Endothelial cell of umbilical vein (primary cell): ENCODE measurements around the gene SELENOF. TPM values are rescaled to one million over a fixed set of nuclear protein-coding genes. Genes with fewer than 3 reads are reported as not detected.
"Not testable (repeated sequence)": the region's sequence is repeated elsewhere in the genome, so short reads cannot be mapped to it uniquely, and the experiment has no call there.

ENCODE experiments used
- BruUV-seq: library from RNA; stranded (reverse); fragments of 400-500 nt; replicated peaks from 2 replicates; lab custom pipeline; 2021; lab: Mats Ljungman, UMichigan
- CTCF ChIA-PET: fragments of 300-600, 350-600 bp; sonication (Branson Sonifier 250); formaldehyde crosslinking; loops from one replicate; lab custom pipeline; 2021; ENCODE audit warnings: antibody characterized with exemption, inconsistent platforms; lab: Charles Lee
- POLR2A ChIA-PET: fragments of 300-600, 350-600 bp; sonication (Branson Sonifier 250); formaldehyde crosslinking; loops from one replicate; lab custom pipeline; 2021; ENCODE audit warnings: antibody characterized with exemption, inconsistent platforms; lab: Charles Lee
- DNase-seq: peaks from one replicate; pipeline ENCODE4 v3.0.0-alpha.2; 2011; ENCODE audit warnings: low read depth, low spot score
- FAIRE-seq: peaks from 2 replicates; lab custom pipeline; 2011; peaks lifted over from hg19 to GRCh38; lab: Jason Lieb, UNC
- H2AFZ ChIP-seq: 2 replicates; pipeline ENCODE4 v1.6.0; 2012; ENCODE audit warnings: low read depth, low read length, control low read depth, inconsistent platforms
- H3K27ac ChIP-seq: 2 replicates; pipeline ENCODE4 v1.5.1; 2011; ENCODE audit warnings: low read depth, mild to moderate bottlenecking, control low read depth, low read length, moderate library complexity; ENCODE audit not compliant: insufficient read depth
- H3K27me3 ChIP-seq, 2 experiments: 2 replicates each; pipeline versions ENCODE4 v1.6.0 to v1.6.1; 2011; ENCODE audit warnings: low read length in 2 of 2, mixed read lengths in 1 of 2; ENCODE audit not compliant: control insufficient read depth in 2 of 2, insufficient read depth in 2 of 2
- H3K36me3 ChIP-seq, 2 experiments: 2 replicates in 1 of 2; 3 replicates in 1 of 2; pipeline ENCODE4 v1.5.1; 2011; ENCODE audit warnings: low read length in 2 of 2, mild to moderate bottlenecking in 1 of 2, moderate library complexity in 1 of 2; ENCODE audit not compliant: control insufficient read depth in 2 of 2, insufficient read depth in 2 of 2; ENCODE audit errors: extremely low read depth in 1 of 2
- H3K4me1 ChIP-seq: 3 replicates; pipeline ENCODE4 v1.5.1; 2011; ENCODE audit warnings: mild to moderate bottlenecking, low read length; ENCODE audit not compliant: control insufficient read depth, insufficient read depth; ENCODE audit errors: extremely low read depth
- H3K4me2 ChIP-seq: 2 replicates; pipeline ENCODE4 v1.6.1; 2011; ENCODE audit warnings: low read length, control low read depth, mixed read lengths; ENCODE audit not compliant: insufficient read depth
- H3K4me3 ChIP-seq, 3 experiments: fragments of 200-600 bp in 1 of 3; sonication (generic), shearing (Covaris generic) in 1 of 3; replicated peaks in 1 of 3; 2 replicates each; pipeline ENCODE4 v1.5.1; 2011 to 2016; ENCODE audit warnings: control low read depth in 3 of 3, low read length in 3 of 3, mild to moderate bottlenecking in 2 of 3, inconsistent platforms in 1 of 3, low read depth in 1 of 3, moderate library complexity in 1 of 3; ENCODE audit not compliant: insufficient read depth in 1 of 3
- H3K79me2 ChIP-seq: 2 replicates; pipeline ENCODE4 v1.6.0; 2012; ENCODE audit warnings: low read length, inconsistent platforms; ENCODE audit not compliant: control insufficient read depth, insufficient read depth
- H3K9ac ChIP-seq: replicated peaks from 2 replicates; pipeline ENCODE3; 2011; ENCODE audit warnings: low read length, control low read depth; ENCODE audit not compliant: insufficient read depth; ENCODE audit errors: extremely low read depth
- H3K9me1 ChIP-seq: replicated peaks from 3 replicates; pipeline ENCODE4 v1.6.0; 2011; ENCODE audit warnings: mild to moderate bottlenecking, low read length; ENCODE audit not compliant: control insufficient read depth, insufficient read depth; ENCODE audit errors: extremely low read depth
- H3K9me3 ChIP-seq: replicated peaks from 2 replicates; pipeline ENCODE4 v1.5.1; 2012; ENCODE audit warnings: low read length, inconsistent platforms; ENCODE audit not compliant: control insufficient read depth, insufficient read depth
- H4K20me1 ChIP-seq: replicated peaks from 2 replicates; pipeline ENCODE3; 2011; ENCODE audit warnings: mild to moderate bottlenecking, low read length; ENCODE audit not compliant: control insufficient read depth, insufficient read depth; ENCODE audit errors: extremely low read depth
- EZH2 ChIP-seq: IDR thresholded peaks from 2 replicates; pipeline ENCODE4 v1.6.1; 2012; ENCODE audit warnings: borderline replicate concordance, low read depth, mild to moderate bottlenecking, moderate library complexity, low read length, inconsistent platforms; ENCODE audit not compliant: severe bottlenecking
- FOS ChIP-seq: IDR thresholded peaks from 2 replicates; pipeline ENCODE4 v1.6.1; 2011; ENCODE audit warnings: mild to moderate bottlenecking, low read length, moderate library complexity, borderline replicate concordance; ENCODE audit not compliant: insufficient read depth
- GATA2 ChIP-seq: IDR thresholded peaks from 2 replicates; pipeline ENCODE4 v1.7.0; 2011; ENCODE audit warnings: low read depth, mild to moderate bottlenecking, moderate library complexity, mixed read lengths, low read length; ENCODE audit not compliant: insufficient read length, insufficient read depth
- JUN ChIP-seq: IDR thresholded peaks from 2 replicates; pipeline ENCODE4 v1.6.1; 2011; ENCODE audit warnings: borderline replicate concordance, low read depth; ENCODE audit not compliant: insufficient read length, insufficient read depth
- MAX ChIP-seq: IDR thresholded peaks from 2 replicates; pipeline ENCODE4 v1.6.1; 2011; ENCODE audit not compliant: insufficient read depth, insufficient read length
- MYC ChIP-seq: IDR thresholded peaks from one replicate; pipeline ENCODE4 v1.6.1; 2011; ENCODE audit warnings: mild to moderate bottlenecking, low read depth, low read length
- POLR2A ChIP-seq: IDR thresholded peaks from 2 replicates; pipeline ENCODE4 v1.6.1; 2012; ENCODE audit warnings: low read depth, mild to moderate bottlenecking, control low read depth, low read length
- POLR2AphosphoS5 ChIP-seq: IDR thresholded peaks from 2 replicates; pipeline ENCODE4 v1.6.1; 2012; ENCODE audit warnings: low read depth, mild to moderate bottlenecking, control low read depth, low read length, moderate library complexity; ENCODE audit not compliant: insufficient read depth
- dilution Hi-C: fragments of 300-500 bp; cut with MboI; formaldehyde crosslinking; loops from one replicate; pipeline ENCODE4 v1.15.0; 2019; ENCODE audit warnings: low sequenced_read_pairs; ENCODE audit not compliant: extremely low pct_ligation_motif_present
- intact Hi-C: fragments of 100-400 bp; cut with micrococcal nuclease; formaldehyde crosslinking; loops from one replicate; pipeline ENCODE4 v1.10.0; 2022
- polyA plus RNA-seq, 4 experiments: library from polyadenylated mRNA; depleted of rRNA in 3 of 4; stranded (reverse) in 3 of 4; unstranded in 1 of 4; fragments of >200 nt; gene quantifications; 2 replicates each; pipeline versions ENCODE4 v1.2.1 to v1.2.3, GENCODE V29; 2011 to 2012; ENCODE audit warnings: missing spikeins in 1 of 4
- total RNA-seq: library from RNA; stranded (reverse); gene quantifications from 2 replicates; pipeline ENCODE4 v1.2.3, GENCODE V29; 2021
- TF ChIP-seq, protein P1 (sequence below), 2 donors: IDR thresholded peaks; 1 replicate in 1 of 2; 2 replicates in 1 of 2; pipeline ENCODE4 v1.5.1; 2011; ENCODE audit warnings: low read length in 2 of 2, mild to moderate bottlenecking in 2 of 2, moderate library complexity in 2 of 2, control low read depth in 1 of 2, inconsistent platforms in 1 of 2, low read depth in 1 of 2; ENCODE audit not compliant: insufficient read depth in 1 of 2; ENCODE audit errors: extremely low read depth in 1 of 2

SELENOF gene
- total and polyA plus RNA-seq, 2 donors (not counting 3 experiments of a cell fraction or from before 2014, with no cell fraction given), result 102 to 202 TPM

DNA sequence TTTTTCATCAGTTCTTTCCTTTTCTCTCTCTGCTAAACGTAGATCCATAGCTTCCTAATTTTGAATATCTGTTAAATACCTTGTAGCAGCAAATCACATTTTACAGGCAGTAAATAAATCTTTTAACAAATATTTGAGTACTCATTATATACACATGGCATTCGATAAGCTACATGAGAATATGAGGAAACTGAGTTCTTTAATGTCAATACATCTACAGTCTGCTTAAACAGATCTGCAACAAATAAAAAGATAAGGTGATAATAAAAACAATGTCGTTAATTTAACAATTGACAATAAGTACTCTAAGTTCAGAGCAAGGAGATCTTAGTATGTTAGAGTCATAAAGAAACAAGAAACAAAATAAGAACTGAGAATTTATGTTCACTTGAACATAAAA, 42.9 kb downstream of the SELENOF start:
- TF ChIP-seq JUN, result no peak
- H3K9me1 ChIP-seq, result no peaks in the 10 kb centered on the region
- ChIA-PET POLR2A (no interaction called here), CTCF (interaction anchor here (1.0 to 1.3 kb wide), 2 partner anchors 10 to 38 kb away, joined by 3 to 4 read pairs; no protein-coding TSS in a partner anchor)
- H3K4me3 ChIP-seq, result no peak overlapping the region
- intact Hi-C loops (no loop called here), dilution Hi-C loops (no loop called here)
- DNase-seq (no peak), FAIRE-seq (no peak)
- no peaks in the 10 kb centered on the region for H3K9me3 ChIP-seq
- peaks cover 10% of the 10 kb centered on the region for H3K4me1 ChIP-seq
- H3K27me3 ChIP-seq, result no peaks in the 10 kb centered on the region
- no peaks in the 10 kb centered on the region for H3K36me3 ChIP-seq
- no peak overlapping the region for H3K4me2 ChIP-seq
- no TSS peak for BruUV-seq
- no peak overlapping the region for H3K27ac ChIP-seq
- H4K20me1 ChIP-seq, result no peaks in the 10 kb centered on the region
- H3K9ac ChIP-seq, result no peak overlapping the region
- peaks cover 5% of the 10 kb centered on the region for H3K79me2 ChIP-seq
- no peak overlapping the region for H2AFZ ChIP-seq

DNA sequence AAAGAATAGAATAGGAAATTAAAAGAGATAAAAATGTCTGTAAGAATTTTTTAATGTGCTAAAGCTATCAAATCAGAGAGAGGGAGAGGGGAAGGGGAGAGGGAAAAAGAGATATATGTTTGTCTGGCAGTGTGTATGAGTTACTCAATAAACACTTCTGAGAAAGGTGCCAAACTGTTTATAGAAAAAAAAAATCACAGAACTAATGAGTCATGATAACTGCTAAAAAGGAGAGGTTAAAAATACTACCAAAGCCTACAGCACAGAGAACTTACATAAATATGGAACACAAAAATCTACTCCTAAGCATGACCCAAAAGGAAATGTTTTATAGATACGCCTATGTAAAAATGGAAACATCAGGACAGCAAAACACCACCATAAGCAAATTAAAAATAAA, 45.4 kb downstream of the SELENOF start:
- DNase-seq, result peak; percentile 32
- no peaks in the 10 kb centered on the region for H3K9me1 ChIP-seq
- CTCF ChIA-PET, result no interaction called here

DNA sequence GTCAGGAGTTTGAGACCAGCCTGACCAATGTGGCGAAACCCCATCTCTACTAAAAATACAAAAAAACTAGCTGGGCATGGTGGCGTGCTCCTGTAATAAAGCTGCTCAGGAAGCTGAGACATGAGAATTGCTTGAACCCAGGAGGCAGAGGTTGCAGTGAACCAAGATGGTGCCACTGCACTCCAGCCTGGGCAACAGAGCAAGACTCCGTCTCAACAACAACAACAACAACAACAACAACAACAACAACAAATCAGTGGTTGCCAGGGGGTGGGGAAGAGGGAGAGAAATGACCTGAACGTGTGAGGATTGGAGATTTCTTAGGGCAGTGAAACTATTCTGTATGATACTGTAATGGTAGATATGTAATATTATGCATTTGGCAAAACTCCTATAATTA, 46.6 kb downstream of the SELENOF start:
- DNase-seq, H4K20me1 ChIP-seq, BruUV-seq, FAIRE-seq, H3K9ac ChIP-seq, POLR2A ChIA-PET, H3K4me1 ChIP-seq, dilution Hi-C loops, H3K4me3 ChIP-seq, CTCF ChIA-PET, H3K79me2 ChIP-seq, intact Hi-C loops, H3K9me3 ChIP-seq, H3K36me3 ChIP-seq, H3K4me2 ChIP-seq, H3K27ac ChIP-seq, H2AFZ ChIP-seq, H3K9me1 ChIP-seq, H3K27me3 ChIP-seq: not testable (repeated sequence)

More for the DNA sequence above, 45.4 kb downstream of the SELENOF start:
- intact Hi-C loops, result no loop called here
- no peak overlapping the region for H3K4me2 ChIP-seq
- no peak overlapping the region for H2AFZ ChIP-seq
- H3K27me3 ChIP-seq, result no peaks in the 10 kb centered on the region
- peaks cover 10% of the 10 kb centered on the region for H3K4me1 ChIP-seq
- no peaks in the 10 kb centered on the region for H4K20me1 ChIP-seq
- TF ChIP-seq FOS (no peak), MAX (no peak), POLR2A (no peak), JUN (no peak), GATA2 (no peak), MYC (no peak), POLR2AphosphoS5 (no peak), EZH2 (no peak)
- TF ChIP-seq, protein P1, sequence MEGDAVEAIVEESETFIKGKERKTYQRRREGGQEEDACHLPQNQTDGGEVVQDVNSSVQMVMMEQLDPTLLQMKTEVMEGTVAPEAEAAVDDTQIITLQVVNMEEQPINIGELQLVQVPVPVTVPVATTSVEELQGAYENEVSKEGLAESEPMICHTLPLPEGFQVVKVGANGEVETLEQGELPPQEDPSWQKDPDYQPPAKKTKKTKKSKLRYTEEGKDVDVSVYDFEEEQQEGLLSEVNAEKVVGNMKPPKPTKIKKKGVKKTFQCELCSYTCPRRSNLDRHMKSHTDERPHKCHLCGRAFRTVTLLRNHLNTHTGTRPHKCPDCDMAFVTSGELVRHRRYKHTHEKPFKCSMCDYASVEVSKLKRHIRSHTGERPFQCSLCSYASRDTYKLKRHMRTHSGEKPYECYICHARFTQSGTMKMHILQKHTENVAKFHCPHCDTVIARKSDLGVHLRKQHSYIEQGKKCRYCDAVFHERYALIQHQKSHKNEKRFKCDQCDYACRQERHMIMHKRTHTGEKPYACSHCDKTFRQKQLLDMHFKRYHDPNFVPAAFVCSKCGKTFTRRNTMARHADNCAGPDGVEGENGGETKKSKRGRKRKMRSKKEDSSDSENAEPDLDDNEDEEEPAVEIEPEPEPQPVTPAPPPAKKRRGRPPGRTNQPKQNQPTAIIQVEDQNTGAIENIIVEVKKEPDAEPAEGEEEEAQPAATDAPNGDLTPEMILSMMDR (IDR thresholded peaks at IDR 0.05; ENCODE audit: extremely low read depth in 1 of 2, insufficient read depth in 1 of 2, low read depth in 1 of 2, low read length in 2 of 2), result no peak
- H3K9ac ChIP-seq, result no peak overlapping the region
- no peak for FAIRE-seq
- no TSS peak for BruUV-seq
- H3K79me2 ChIP-seq, result peaks cover 7% of the 10 kb centered on the region
- POLR2A ChIA-PET, result no interaction called here
- no peak overlapping the region for H3K27ac ChIP-seq
- H3K36me3 ChIP-seq, result no peaks in the 10 kb centered on the region
- dilution Hi-C loops, result no loop called here
- no peaks in the 10 kb centered on the region for H3K9me3 ChIP-seq
- H3K4me3 ChIP-seq, result no peak overlapping the region
